GM21786 (cell line): ENCODE data around the gene MACROH2A1.
A peak's percentile ranks its signal among the peaks of the same experiment; 100 is the strongest.

Experiments used
- ATAC-seq: cut with Tn5 transposase; IDR thresholded peaks from one replicate; pipeline ENCODE4 v1.9.1; 2021; ENCODE audit not compliant: unreplicated experiment

The MACROH2A1 gene

DNA sequence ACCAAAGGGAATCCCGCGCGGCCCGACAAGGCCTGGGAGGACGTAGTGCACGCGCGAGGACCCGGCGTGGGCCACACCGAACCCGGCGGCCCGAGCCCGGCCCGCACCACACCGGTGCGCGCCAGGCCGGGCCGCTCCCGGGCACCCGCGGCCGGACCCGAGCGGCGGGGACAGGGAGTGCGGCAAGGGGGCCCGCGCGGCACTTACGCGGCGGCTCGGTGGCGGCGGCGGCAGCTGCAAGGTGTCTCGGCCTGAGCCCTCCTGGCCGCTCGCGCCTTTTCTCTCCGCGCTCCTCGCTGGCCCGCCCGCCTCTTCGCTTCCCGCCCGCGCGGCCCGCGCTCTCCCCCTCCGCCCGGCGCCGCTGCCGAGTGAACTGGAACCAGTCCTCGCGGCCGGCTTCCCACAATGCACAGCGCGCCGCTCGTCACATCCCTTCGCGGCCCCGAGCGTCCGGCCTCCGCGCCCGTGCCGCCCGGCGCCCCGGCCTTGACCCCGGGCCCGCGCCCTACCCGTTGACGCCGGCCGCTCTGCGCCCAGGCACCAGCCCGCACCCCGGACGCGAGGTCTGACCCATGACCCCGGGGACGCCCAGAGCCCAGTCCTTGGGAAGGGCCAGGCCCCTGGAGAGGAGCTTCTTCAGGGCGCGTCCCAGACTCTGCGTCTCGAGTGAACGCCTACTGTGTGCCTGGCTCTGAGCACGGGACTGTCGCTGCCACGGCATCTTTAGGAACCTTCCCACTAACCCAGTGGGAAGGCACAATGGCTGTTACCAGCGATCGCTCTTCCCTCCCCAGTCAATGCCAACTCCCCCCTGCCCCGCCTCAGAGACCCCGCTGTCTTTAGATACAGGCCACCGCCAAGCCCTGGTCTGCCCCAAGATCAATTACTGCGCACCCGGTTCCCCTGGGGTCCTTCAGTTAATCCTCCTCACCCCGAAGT is at the start of gene MACROH2A1:
MACROH2A1 (minus strand) TSS at position 377 of the 939 bp plus-strand sequence. CDS start 10,138 bp downstream, outside the sequence.
- peak; percentile 84 for ATAC-seq

- ATAC-seq: no peak
These were observed 49.2 kb upstream of the MACROH2A1 start for GRCh38 chr5:135448071-135448739.

DNA sequence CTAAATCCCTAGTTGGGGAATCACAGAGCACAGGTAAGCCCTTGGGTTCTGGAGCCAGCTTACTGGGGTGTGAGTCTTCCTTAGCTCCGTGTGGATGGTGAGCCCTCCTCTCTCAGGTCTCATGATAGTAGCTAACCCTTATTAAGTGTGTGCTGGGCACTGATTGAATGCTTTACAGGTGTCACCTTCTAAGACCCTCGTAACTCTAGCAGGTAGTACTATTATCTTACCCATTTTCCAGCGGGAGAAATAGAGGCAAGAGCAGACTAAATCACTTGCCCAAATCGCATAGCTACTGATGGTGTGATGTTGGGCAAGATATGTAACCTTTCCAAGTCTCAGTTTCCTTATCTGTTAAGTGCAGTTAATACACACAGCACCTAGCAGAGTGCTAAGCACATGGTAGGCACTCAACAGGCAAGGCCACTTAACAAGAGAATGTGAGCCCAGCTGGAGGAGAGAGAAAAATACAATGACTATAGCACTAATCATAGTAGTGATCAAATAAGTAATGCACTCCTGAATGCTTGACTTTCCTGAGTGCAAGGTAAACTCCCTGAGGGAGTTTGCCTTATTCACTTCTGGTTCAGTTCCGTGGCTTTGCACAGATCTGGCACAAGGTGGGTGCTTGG is 48.4 kb upstream of the MACROH2A1 start, which contains the start of gene DCANP1:
DCANP1 (minus strand) TSS at position 51 of the 632 bp plus-strand sequence. CDS start 240 bp downstream, outside the sequence.
- no peak for ATAC-seq

GRCh38 chr5:135446615-135447014 is 47.6 kb upstream of the MACROH2A1 start:
- ATAC-seq: no peak

GRCh38 chr5:135446206-135446605 is 47.2 kb upstream of the MACROH2A1 start:
- no peak for ATAC-seq

DNA sequence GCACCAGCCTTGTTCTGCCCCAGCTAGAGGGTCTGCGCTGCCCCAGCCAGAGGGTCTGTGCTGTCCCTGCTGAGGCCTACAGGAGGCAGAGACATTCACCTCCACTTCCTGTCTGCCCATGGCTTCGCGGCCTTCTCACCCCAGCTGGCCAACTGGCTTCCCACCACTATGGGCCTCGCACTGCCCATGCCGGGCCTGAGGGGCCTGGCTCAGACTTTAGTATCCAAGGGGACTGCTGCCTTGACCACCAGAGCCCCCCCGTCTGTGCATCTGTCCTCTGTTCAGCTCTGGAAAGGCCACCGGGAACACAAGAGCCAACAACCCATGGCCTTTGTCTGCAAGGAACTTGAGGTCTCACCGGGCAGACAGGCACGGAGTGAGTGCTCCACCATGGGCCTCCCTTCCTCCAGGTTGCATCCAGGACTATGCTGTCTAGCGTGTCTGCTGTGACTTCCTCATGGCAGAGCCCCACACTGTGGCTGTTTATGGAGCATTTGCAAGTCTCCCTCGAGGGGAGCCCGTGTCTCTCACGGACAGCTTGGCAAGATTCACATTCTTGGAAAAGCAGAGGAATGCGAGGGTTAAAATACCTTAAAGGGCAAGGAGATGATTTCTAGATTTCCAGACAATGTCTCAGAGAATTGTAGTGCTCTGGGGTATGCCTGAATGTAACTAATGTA is 46.4 kb upstream of the MACROH2A1 start:
- ATAC-seq: no peak

- no peak for ATAC-seq
These were observed 45.9 kb upstream of the MACROH2A1 start for GRCh38 chr5:135444881-135445280.

DNA sequence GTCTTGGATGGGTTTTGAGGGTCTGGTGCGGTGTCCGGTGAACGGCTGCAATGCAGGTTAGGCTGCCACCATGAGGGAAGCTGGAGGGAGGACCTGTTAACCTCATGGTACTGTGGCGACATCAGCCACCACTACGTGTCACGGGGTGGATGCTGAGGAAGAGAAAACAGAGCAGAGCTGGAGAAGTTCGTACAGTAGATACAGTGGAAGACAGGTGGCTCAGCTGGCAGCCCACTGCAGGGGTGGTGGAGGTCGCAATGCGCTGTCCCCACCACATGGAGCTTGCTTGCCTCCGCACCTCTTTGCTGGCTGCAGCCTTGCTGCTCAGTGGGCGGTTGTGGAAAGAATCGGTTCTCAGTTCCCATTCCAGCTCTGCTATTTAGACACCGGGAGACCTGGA is 45.3 kb upstream of the MACROH2A1 start:
- no peak for ATAC-seq

GRCh38 chr5:135443161-135443960 is 44.3 kb upstream of the MACROH2A1 start:
- ATAC-seq: no peak

DNA sequence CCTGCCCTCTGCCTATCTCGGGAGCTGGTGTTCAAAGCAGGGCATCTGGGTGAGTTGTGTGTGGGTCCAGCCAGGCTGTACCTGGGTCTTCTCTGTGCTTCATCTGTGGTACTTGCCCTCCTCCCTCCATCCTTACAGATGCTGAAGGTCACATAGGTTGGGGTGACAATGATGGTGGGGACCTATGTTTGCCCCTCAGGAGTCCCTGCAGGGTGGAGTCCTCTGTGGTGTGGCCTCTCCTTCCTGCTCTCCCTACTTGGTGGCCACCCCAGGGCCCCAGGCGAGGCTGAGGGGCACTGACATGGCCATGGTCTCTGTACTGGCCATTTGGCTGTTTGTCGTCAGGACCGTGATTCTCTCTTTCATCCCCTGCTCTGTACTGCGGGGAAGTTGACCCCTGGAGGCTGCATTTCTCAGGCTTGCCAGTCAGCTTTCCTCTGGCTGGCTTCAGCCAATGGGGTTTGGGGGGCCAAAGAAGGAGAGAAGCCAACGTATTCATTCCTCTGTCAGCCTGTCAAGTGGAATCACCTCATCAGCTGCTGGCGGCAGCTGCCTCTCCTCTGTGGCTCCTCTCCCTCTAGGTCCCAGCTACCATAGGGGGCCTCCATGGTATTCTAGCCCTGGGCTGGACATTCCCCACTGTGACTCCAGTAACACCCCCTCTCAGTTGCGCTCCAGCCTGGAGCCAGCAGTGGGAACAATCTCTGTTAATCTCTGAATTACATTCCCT is 43.6 kb upstream of the MACROH2A1 start:
- ATAC-seq: no peak

- ATAC-seq: no peak
These were observed 42.9 kb upstream of the MACROH2A1 start for GRCh38 chr5:135441919-135442318.

GRCh38 chr5:135441350-135441831 is 42.4 kb upstream of the MACROH2A1 start:
- no peak for ATAC-seq

DNA sequence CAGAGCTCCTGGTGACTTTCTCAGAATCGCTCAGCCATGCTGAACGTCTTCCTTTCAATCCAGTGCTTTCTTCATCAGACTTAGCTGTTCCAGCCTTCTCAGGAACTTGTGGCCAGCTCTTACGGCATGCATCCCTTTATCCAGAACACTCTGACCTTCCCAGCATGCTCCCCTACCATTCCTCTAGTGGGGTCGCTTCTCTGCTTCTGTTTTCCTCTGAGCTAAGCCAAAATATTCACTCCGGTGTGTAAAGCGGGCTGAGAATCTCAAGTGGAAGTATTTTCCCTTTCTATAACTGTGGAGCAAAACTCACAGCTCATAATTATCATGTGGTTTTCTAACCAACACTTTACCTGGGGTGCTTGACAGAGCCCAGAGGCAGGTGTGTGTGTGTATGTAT is 41.9 kb upstream of the MACROH2A1 start:
- ATAC-seq: no peak

DNA sequence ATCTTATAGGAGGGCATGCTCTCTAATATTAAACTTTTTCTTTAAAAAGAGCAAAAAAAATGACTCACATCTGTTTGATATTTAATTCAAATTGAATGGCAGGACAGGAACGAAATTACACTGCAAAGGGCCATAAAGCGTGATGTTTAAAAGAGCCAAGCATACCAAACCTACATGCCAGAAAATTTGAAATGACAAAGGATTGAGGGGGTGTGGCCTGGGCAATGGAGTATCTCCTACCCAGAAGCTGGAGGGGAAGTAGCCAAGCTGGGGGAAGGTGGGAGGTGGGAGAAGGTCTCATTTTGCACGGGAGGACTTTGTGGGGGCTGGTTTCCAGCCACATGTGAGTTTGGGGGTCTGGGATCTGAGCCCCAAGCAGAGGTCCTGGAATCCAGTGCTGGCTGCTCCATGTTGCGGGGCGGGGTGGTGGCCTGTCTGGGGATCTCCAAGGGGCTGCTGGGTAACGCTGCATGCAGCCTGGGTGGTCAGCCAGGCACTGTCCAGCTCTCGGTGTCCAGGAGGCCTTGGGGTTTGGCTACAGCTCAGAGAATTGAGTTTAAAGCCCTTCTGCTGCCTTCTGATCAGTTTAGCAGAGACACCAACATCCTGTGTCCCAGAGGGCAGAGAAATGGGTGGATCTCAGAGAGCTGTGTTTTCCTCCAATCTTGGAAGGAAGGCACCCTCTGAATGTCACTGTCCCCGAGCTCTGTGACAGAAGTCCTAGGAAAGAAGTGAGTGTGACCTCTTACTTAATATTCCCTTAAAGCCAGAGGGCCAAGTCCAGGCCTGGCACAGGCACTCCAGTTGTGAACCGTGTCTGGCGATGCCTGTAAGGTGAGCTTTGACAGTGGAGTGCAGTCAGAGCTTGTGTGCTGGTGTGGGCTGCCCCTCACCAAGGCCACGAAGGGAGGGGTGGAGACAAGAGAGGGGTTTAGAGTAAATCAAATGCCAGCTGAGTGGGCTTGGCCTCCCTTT is 40.5 kb upstream of the MACROH2A1 start:
- ATAC-seq: no peak

GRCh38 chr5:135438636-135439221 is 39.7 kb upstream of the MACROH2A1 start:
- no peak for ATAC-seq

DNA sequence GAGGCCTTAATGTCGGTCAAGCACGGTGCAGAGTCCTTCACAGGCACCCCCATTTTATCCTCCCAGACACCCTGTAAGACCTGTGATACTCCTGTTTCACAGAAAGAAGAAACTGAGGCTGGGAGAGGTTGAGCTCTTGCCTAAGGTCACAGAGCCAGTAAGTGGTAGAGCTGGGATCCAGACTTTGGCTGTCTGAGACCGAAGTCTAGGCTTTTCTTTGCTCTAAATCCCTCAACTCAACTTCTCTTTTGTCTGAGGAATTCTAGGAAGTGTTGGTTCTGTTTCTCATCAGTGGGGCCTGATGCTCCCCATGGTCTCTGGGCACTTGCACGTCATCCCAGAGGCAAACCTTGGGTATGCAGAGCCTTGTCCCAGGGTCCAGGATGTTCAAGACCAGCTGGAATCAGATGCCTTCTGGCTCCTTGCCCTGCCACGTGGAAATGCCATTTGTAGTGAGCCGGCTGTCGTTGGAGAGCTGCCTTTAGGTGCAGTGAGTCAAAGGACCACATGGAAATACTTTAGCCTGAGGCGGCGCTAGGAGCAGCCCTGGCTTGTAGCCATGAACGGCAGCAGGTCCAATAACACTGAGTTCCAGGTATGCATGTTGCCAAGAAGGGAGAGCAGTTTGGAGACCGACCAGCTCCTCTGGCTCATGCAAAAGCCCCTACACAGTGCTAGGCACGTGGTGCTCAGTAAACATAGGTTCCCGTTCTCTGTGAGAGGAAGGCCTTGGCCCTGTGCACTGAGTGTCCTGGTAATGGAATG is 38.9 kb upstream of the MACROH2A1 start:
- no peak for ATAC-seq

GRCh38 chr5:135437422-135437795 is 38.4 kb upstream of the MACROH2A1 start:
- no peak for ATAC-seq
